ENCODE measurements around the gene STK38.
"Not testable (repeated sequence)": the region's sequence is repeated elsewhere in the genome, so short reads cannot be mapped to it uniquely, and the experiment has no call there.

The STK38 gene

GRCh38 chr6:36546920-36547645 lies at the start of gene STK38:
TSS of gene STK38 (minus strand) at chr6:36547479. CDS start at chr6:36540202, 7,277 bp downstream.
- DNase-seq = peak; percentile 83

DNA sequence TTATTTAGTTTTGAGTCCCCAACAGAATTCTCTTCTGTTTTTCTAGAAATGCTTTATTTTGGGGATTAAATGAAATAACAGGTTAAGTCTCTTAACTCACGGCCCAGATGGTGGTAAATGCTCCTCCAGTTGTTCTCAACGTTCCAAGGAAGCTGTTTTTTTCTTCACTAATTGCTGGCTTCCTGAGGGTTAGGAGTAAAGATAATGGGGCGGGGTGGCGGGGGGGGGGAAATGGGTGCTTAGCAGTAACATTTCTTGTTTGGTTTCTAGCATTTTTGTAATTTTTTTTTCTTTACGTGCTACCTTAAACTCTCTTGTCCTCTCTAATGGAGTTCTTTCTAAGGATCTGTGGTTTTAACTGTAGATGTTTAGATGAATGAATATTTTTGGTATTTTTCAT lies 49.1 kb upstream of the STK38 start:
- DNase-seq = no peak

- no peak for DNase-seq
Measured at GRCh38 chr6:36594816-36595643, 47.8 kb upstream of the STK38 start.

DNA sequence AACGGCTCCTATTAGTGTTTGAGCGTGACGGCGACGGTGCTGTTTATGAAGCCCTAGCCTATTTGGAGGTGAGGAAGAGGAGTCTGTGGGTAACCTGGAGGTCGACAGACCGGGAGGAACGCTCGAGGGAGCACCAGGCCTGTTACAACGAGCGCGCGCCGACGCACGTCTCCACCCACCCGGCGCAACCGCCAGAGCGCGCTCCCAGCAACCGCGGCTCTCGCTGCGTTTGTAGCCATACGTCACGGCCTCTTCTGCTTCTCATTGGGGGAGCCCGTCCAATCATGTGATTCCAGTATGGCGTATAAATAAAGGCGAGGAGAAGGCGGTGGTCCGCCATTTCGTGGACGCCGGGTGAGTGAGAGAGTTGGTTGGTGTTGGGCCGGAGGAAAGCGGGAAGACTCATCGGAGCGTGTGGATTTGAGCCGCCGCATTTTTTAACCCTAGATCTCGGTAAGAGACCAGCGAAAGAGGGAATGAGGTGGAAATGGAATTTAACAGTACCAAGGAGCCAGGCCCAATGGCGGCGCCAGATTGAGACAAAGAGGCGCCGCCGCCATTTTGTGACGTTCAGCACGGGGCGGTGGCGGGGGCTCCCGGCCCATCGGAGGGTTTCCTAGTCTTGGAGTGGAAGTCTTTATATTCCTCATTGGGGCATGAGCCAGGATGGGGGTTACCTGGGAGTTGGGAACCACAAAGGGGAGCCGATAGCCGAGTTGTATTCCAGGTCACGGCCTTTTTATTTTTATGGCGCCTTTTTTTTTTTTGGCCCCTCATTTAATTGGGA lies 46.9 kb upstream of the STK38 start, which contains the start of gene SRSF3:
TSS of gene SRSF3 (plus strand) at position 334 of the 787 bp plus-strand sequence. CDS start 2,401 bp downstream, outside the sequence.
- DNase-seq = peak; percentile 95

DNA sequence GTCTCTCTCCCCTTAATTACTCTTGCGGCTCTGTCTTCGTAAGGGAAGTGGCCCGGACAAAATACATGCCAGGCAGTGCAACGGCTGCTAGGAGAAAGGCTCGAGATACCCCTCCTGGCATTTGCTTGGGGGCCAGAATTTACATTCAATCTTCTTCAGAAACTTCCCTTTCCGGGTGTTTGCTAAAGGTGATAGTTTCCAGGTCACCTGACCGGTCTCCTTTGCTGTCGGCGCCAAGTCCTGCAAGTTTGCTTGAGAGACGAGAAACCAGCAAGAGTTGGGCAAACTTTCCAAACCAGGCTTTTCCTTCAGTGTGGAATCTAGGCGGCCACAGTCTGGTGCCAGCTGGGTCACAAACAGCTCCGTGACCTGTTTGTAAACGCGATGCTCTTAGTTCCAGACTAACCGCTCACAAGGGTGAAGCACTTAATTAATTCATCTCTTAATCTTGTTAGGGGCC lies 46.3 kb upstream of the STK38 start:
- no peak for DNase-seq

DNA sequence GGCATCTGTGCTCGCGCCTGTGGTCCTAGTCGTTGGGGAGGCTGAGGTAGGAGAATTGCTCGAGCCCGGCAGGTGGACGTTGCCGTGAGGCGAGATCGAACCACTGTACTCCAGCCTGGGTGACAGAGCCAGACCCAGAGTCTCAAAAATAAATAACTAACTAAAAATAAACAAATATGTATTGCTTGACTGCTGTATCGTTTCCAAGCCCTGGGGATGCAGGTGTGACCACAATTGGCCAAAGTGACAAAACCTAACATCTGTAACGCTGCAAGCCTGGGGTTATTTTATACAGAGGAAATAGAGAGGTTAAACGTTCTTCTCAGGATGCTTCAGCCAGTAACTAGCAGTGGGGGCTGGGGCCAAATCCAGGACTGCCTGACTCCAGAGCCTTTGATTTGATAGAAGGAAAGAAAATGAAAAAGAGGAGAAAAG lies 45.0 kb upstream of the STK38 start:
- DNase-seq = no peak

DNA sequence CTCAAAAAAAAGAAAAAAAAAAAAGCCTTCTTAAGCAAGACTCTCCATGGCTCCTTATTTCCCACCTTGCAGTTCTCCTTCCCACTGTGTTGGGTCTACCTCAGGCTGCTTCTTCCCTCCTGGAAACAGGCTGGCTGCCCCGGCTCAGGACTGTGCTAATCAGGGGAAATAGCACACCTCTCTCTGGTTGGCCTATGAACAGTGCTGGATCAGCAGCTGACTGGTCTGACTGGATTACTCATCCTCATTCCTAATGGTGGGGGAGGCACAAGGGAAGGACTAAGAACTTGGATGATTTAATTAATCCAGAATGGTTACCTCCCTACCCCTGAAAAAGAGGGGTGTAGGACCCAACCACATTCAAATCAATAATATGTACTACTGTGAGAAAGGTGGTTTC lies 43.0 kb upstream of the STK38 start:
- no peak for DNase-seq

DNA sequence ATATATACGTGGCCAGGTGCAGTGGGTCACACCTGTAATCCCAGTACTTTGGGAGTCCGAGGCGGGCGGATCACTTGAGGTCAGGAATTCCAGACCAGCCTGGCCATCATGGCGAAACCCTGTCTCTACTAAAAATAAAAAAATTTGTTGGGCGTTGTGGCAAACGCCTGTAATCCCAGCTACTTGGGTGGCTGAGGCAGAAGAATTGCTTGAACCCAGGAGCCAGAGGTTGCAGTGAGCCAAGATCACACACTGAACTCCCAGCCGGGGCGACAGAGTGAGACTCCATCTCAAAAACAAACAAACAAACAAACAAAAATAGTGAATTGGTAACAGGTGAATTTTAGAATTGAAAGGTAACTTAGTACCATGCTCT lies 41.7 kb upstream of the STK38 start:
- DNase-seq = not testable (repeated sequence)

GRCh38 chr6:36586606-36587005 lies 39.3 kb upstream of the STK38 start:
- no peak for DNase-seq

DNA sequence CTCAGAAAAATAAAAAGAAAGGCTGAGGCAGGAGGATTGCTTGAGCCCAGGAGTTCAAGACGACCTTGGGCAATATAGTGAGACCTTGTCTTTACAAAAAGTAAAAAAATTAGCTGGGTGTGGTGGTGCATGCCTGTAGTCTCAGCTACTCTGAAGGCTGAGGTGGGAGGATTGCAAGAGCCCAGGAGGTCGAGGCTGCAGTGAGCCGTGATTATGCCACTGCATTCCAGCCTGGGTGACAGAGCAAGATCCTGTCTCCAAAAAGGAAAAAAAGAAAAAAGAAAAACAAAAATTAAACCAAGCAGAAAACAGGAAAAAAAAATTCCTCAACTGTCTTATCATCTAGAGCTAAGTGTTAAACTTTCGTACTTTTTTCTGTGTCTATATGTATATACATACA lies 34.4 kb upstream of the STK38 start:
- no peak for DNase-seq

DNA sequence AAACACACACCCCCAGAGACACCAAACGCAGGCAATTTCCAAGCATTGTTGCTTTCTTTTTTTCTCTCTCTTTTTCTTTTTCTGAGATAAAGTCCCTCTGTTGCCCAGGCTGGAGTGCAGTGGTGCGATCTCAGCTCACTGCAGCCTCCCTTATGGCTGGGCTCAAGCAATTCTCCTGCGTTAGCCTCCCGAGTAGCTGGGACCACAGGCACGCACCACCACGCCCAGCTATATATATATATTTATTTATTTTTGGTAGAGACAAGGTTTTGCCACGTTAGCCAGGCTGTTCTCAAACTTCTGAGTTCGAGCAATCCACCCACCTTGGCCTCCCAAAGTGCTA lies 32.9 kb upstream of the STK38 start:
- no peak for DNase-seq

DNA sequence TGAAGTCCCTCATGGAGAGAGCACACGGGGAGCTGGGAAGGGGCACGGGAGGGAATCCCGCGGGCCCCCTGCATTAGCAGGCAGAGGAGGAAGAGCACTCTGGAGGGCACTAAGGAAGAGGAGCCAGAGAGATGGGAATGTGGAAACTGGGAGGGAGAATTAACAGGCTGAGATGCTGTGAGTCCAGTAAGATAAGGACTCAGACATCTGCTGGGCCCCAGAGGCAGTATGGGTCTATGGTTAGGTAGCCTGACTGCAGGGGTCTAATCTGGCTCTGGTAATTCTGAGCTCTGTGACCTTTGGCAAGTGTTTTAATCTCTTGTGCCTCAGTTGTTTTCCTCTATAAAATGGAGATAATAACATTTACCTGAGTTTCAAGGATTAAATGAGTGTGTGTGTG lies 31.2 kb upstream of the STK38 start:
- DNase-seq = no peak

- DNase-seq = no peak
Measured at GRCh38 chr6:36578030-36578429, 30.8 kb upstream of the STK38 start.

GRCh38 chr6:36577301-36577700 lies 30.0 kb upstream of the STK38 start:
- DNase-seq = peak; percentile 40

- no peak for DNase-seq
Measured at GRCh38 chr6:36576578-36576977, 29.3 kb upstream of the STK38 start.

- no peak for DNase-seq
Measured at GRCh38 chr6:36574679-36575078, 27.4 kb upstream of the STK38 start.

GRCh38 chr6:36572353-36573311 lies 25.4 kb upstream of the STK38 start:
- DNase-seq = peak; percentile 18

- DNase-seq = no peak
Measured at GRCh38 chr6:36571122-36572043, 24.1 kb upstream of the STK38 start.

DNA sequence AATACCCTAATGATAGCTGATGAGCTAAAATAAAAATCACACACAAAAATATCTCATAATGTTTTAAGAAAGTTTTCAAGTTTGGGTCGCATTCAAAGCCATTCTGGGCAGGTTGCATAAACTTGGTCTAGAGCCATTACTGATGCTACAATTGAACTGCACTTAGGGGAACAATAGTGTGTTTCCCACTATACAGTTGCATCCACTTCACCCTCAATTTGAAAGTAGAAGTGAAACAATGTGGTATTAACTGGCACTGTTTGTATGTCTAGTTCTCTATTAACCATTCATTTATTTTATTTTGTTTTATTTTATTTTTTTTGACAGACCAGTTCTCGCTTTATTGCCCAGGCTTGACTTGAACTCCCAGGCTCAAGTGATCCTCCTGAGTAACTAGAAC lies 23.0 kb upstream of the STK38 start:
- DNase-seq = no peak

- DNase-seq = no peak
Measured at GRCh38 chr6:36566418-36566905, 19.2 kb upstream of the STK38 start.

DNA sequence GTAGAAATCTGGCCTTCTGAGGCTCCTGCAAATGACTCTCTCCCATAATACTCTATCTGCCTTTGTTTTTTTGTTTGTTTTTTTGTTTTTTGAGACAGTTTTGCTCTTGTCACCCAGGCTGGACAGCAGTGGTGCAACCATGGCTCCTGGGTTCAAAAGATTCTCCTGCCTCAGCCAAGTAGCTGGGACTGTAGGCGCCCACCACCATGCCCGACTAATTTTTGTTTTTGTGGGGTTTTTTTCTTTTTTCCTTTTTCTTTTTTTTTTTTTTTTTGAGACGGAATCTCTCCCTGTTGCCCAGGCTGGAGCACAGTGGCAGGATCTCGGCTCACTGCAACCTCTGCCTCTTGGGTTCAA lies 16.6 kb upstream of the STK38 start:
- DNase-seq = no peak

Data from T1000 (cell line).